CD4-positive, alpha-beta T cell treated with Interleukin-2 at 100 ng/mL for 4 hours (primary cell): Measurements from ENCODE around the gene SEPTIN8.
"Not testable (repeated sequence)": the region's sequence is repeated elsewhere in the genome, so short reads cannot be mapped to it uniquely, and the experiment has no call there.

Experiments used
- DNase-seq: peaks from one replicate; pipeline ENCODE4 v3.0.0-alpha.2; 2020; ENCODE audit warnings: low spot score

The SEPTIN8 gene

DNA sequence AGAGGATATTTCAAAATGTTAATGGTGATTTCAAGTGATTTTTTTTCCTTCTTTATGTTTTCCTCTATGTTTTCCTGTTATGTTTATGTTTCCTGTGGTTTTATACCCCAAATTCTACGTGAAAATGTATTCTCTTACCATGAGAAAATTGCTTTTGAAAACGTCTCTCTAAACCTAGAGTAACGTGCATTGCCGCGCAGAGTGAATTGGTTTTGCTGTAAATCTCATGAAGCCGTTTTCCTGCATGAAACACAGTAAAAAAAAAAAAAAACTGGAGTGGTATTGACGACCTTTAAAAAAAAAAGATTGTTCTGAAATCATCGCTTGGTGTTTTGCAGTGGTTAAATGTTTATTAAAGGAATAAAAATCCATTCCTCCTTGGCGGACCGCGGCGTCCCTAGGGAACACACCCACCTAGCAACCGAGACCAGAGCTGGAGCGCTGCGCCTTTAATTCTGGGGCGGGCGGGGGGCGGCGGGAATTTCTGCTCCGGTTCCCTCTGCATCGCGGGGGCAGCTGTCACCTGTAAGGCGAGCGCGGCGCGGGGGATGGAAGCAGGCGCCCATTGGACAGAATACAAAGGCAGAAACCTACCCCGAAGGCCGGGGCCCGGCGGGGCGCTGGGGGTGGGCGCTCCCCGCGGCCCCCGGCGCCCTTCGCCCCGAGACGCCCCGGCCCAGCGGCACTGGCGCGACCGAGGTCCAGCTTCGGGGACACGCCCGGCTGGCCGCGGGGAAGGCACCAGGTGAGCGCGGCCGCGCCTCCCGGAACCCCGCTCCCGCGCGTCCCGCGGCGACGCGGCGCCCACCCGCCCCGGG is 36.0 kb upstream of the SEPTIN8 start, which contains the start of gene SOWAHA:
SOWAHA (plus strand) TSS at position 522 of the 818 bp plus-strand sequence. CDS start 320 bp downstream, outside the sequence.
- no peak for DNase-seq

DNA sequence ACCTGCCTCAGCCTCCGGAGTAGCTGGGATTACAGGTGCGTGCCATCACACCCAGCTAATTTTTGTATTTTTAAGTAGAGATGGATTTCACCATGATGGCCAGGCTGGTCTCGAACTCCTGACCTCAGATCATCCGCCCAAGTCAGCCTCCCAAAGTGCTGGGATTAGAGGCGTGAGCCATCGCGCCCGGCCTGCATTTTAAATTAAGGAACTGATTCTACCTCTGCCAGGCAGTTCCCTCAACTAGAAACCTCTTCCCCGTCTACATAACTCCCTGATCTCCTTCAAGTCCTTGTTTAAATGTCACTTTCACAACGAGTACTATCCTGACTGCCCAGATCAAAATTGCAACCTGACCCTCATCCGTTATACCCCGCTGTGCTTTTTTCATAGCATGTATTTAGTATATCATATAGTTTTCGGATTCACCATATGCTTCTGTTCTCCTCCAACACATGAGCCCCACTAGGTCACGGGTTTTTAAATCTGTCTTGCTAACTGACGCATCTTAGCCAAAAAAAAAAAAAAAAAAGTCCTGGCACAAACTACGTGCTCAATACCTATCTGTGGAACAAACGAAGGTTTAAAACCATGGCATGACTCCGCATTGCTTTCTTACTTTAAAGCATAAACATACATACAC is 35.2 kb upstream of the SEPTIN8 start:
- no peak for DNase-seq

DNA sequence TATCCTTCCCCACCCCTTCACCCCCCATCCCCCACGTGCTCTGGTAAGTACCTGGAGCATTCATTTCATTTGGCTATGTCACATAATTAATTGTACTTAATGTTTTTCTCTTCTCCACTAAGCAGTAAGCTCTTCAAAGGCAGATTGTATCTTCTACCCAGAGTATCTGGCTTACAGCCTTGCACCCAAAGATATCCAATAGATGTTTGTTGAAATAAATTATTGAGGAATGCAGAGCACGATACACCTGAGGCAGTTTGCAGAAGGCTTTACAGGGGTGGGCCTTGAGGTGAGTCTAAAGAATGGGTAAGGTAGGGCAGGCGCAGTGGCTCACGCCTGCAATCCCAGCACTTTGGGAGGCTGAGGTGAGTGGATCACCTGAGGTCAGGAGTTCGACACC is 33.6 kb upstream of the SEPTIN8 start:
- DNase-seq, result no peak

GRCh38 chr5:132808866-132809265 is 31.8 kb upstream of the SEPTIN8 start:
- no peak for DNase-seq

- no peak for DNase-seq
These were observed 31.4 kb upstream of the SEPTIN8 start for GRCh38 chr5:132808448-132808847.

DNA sequence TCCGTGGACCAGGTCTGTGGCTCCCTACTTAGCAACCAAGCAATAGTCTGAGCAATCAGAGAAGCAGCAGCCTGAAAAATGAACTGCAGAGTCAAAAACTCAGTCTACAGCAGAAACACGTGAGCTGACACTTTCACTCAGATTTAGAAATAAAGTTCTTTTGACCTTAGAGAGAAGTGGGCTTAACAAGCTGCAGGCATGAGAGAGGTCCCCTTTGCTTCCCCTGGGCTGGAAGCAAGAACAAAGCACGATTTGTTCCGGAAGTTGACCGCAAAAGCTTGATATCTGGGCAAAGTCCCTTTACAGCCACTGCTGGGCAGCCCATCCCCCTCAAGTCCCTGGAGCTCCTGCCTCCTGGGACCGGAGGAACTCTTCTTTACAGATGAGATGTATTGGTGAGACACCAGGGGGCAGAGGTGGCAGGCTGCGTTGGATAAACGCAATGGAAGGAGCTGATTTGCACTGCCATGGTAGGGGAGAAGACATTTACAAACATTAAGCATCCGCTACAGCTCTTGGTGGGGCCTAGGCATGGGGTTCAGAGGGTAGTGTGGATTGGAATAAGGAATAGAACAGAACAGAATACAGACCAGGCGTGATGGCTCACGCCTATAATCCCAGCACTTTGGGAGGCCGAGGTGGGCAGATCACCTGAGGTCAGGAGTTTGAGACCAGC is 30.3 kb upstream of the SEPTIN8 start:
- DNase-seq, result no peak

DNA sequence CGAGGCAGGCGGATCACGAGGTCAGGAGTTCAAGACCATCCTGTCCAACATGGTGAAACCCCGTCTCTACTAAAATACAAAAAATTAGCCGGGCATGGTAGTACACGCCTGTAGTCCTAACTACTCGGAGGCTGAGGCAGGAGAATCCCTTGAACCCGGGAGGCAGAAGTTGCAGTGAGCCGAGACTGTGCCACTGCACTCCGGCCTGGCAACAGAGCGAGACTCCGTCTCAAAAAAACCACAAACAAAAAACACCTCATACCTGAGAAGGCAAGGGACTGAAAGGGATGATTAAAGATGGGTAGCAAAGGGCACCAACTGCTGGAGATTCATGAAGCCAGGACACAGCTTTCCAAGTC is 29.7 kb upstream of the SEPTIN8 start:
- not testable (repeated sequence) for DNase-seq

GRCh38 chr5:132805872-132806271 is 28.8 kb upstream of the SEPTIN8 start:
- not testable (repeated sequence) for DNase-seq

DNA sequence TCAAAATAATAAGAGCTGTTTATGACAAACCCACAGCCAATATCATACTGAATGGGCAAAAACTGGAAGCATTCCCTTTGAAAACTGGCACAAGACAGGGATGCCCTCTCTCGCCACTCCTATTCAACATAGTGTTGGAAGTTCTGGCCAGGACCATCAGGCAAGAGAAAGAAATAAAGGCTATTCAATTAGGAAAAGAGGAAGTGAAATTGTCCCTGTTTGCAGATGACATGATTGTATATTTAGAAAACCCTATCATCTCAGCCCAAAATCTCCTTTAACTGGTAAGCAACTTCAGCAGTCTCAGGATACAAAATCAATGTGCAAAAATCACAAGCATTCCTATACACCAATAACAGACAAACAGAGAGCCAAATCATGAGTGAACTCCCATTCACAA is 27.2 kb upstream of the SEPTIN8 start:
- not testable (repeated sequence) for DNase-seq

DNA sequence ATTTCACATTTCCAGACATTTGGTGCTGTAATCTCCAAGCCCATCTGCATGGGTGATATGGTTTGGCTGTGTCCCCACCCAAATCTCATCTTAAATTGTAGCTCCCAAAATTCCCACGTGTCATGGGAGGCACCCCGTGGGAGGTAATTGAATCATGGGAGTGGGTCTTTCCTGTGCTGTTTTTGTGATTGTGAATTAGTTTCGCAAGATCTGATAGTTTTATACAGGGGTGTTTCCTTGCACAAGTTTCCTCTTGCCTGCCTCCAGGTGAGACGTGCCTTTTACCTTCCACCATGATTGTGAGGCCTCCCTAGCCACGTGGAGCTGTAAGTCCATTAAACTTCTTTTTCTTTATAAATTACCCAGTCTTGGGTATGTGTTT is 25.6 kb upstream of the SEPTIN8 start:
- DNase-seq, result not testable (repeated sequence)

DNA sequence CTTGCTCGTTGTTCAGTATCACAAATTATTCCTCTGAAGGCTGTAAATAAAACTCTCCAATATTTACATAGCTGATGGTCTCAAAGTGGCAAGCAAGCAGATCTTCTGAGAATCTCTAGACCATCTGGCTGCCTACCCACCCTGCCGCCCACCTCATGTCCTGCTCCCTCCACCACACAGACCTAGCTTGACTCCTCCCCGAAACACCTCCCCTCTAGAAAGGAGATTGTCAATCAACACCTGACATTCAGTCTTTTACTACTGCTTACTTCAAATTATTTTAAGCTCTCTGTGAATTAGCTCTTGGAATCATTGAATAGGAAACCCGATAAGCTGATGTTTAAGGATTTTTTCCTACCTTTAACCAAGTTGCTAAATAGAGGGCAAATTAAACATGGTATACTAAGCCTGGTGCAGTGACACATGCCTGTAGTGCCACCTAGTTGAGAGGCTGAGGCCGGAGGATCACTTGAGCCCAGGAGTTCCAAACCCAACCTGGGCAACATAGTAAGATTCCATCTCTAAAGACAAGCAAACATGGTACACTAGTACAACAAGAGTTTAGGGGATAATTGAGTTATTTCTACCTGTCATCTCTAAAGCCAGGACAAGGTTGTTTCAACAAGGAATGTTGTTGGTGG is 25.1 kb upstream of the SEPTIN8 start:
- DNase-seq, result no peak

DNA sequence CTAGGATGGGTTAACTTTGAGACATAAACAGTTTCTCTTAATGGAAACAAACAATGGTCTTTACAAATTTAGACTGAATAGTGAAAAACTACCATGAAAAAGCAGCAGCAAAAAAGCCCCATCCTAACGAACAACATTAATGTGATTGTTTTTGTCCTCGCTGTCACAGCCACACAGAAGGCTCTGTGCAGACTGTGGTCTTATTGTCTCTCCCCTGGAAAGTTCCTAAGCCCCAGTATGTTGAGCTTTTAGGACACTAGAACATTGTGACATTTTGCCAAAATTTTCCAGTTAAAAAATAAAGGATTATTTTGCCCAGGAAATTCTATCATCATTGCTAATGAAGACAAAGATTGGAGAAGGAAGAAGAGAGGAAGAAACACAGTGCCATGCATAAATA is 23.5 kb upstream of the SEPTIN8 start:
- no peak for DNase-seq

DNA sequence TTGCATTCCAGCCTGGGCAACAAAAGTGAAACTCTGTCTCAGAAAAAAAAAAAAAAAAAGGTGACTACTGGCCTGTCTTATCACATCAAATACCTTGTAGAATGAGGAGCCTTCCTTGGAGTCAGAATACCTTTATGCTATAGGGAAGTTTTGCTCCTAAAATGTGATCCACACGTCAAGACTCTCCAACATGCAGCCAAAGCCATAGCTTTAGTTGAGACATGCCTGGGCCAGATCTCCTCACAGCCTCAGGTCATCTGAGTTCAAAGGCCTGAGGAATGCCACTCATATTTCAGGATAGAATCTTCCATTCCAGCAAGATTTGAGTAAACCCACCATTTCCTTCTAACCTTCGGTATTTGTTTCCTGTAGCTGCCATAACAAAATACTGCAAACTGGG is 22.4 kb upstream of the SEPTIN8 start:
- DNase-seq, result no peak

DNA sequence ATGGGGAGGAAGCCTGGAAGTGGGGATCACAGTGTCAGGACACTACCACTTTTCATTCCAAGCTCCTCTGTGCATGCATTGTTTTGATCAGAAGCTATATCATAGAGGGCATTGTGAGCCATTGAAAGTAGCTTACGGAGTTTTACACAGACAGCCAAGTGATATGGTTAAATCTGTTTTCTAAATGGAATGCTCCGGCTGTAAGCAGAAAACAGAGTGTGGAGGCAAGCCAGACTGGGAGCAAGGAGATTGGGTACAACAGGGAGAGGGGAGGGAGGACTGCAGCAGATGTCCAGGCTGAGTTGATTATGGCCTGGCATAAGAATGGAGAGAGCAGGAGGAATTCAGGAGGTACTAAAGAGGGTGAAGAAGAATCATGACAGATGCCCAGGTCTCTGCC is 20.6 kb upstream of the SEPTIN8 start:
- DNase-seq, result no peak

GRCh38 chr5:132791026-132791425 is 14.0 kb upstream of the SEPTIN8 start:
- DNase-seq, result no peak

DNA sequence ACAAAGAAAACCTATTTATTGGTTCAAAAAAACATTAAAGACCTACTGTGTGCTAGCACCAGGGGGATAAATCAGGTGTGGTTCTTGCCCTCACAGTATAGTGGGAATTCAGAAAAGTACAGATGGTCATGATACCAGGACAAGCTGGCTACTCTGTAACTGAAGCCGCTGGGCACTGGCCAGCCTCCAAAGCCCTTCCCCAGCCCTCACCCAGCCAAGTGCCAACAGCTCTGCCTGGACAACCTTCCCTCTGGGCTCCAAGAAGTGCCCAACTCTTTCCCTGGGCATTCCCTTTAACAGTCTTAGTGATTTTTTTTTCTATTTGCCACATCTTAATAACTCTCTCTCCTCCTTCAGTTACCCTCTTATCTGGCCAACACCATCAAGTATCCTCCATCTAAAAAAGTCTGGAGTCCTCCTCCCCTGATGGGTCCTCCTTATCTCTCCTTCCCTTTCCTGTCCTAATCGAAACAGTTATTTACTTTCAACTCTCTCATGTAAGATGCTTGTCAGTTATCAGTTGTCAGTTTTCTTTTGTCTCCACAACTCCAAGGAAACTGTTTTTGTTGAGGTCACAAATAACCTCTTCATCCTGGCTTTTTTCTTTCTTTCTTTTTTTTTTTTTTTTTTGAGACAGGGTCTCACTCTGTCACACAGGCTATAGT is 13.3 kb upstream of the SEPTIN8 start:
- DNase-seq, result no peak

- DNase-seq, result no peak
These were observed 12.2 kb upstream of the SEPTIN8 start for GRCh38 chr5:132788990-132789886.

GRCh38 chr5:132788508-132788907 is 11.5 kb upstream of the SEPTIN8 start:
- DNase-seq, result no peak

GRCh38 chr5:132787076-132787475 is 10.0 kb upstream of the SEPTIN8 start:
- no peak for DNase-seq

GRCh38 chr5:132785864-132786263 is 8.8 kb upstream of the SEPTIN8 start:
- DNase-seq, result no peak

GRCh38 chr5:132785365-132785764 is 8.3 kb upstream of the SEPTIN8 start:
- no peak for DNase-seq
